Measurements from ENCODE around the gene TDRD6. TPM values are rescaled to one million over a fixed set of nuclear protein-coding genes. Genes with fewer than 3 reads are reported as not detected.

TDRD6 gene
- total RNA-seq, 3 donors from 2014 or later: 0.66 to 2.5 (median 1.1) TPM

GRCh38 chr6:46690141-46690755 is 2.6 kb downstream of the TDRD6 start:
- Histone ChIP-seq H3K27me3 (no peaks in the 10 kb centered on the region), H3K4me3 (no peak overlapping the region), H3K36me3 (no peaks in the 10 kb centered on the region), H3K4me1 (no peaks in the 10 kb centered on the region), H3K27ac (no peak overlapping the region), H3K9me3 (peaks cover 0 to 5% of the 10 kb centered on the region in 2 donors)
- intact Hi-C loops (cut with DNase I; ENCODE audit: low total_unique reads): no loop called here
- TF ChIP-seq POLR2AphosphoS5 (IDR thresholded peaks at IDR 0.05) (no peak), POLR2A (IDR thresholded peaks at IDR 0.05) (no peak)
- TF ChIP-seq, protein P1, sequence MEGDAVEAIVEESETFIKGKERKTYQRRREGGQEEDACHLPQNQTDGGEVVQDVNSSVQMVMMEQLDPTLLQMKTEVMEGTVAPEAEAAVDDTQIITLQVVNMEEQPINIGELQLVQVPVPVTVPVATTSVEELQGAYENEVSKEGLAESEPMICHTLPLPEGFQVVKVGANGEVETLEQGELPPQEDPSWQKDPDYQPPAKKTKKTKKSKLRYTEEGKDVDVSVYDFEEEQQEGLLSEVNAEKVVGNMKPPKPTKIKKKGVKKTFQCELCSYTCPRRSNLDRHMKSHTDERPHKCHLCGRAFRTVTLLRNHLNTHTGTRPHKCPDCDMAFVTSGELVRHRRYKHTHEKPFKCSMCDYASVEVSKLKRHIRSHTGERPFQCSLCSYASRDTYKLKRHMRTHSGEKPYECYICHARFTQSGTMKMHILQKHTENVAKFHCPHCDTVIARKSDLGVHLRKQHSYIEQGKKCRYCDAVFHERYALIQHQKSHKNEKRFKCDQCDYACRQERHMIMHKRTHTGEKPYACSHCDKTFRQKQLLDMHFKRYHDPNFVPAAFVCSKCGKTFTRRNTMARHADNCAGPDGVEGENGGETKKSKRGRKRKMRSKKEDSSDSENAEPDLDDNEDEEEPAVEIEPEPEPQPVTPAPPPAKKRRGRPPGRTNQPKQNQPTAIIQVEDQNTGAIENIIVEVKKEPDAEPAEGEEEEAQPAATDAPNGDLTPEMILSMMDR (IDR thresholded peaks at IDR 0.05): no peak
- DNase-seq (ENCODE audit: low spot score in 2 of 2): no peak

DNA sequence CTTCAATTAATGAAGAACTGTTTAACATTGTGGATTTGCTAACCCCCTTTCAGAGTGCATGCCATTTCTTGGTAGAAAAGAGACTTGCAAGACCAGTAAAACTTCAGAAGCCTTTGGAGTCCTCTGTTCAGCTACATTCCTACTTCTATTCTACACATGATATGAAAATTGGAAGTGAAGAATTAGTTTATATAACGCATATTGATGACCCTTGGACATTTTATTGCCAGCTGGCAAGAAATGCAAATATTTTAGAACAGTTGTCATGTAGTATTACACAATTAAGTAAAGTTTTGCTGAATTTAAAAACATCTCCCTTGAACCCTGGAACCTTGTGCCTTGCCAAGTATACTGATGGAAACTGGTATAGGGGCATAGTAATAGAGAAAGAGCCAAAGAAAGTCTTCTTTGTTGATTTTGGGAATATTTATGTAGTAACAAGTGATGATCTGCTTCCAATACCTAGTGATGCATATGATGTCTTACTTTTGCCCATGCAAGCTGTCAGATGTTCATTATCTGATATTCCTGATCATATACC is 3.3 kb downstream of the TDRD6 start:
- DNase-seq (ENCODE audit: low spot score in 2 of 2): no peak
- TF ChIP-seq, protein P1 (IDR thresholded peaks at IDR 0.05): no peak
- TF ChIP-seq POLR2A (IDR thresholded peaks at IDR 0.05) (no peak), POLR2AphosphoS5 (IDR thresholded peaks at IDR 0.05) (no peak)
- no peaks in the 10 kb centered on the region for H3K36me3 ChIP-seq
- H3K4me3 ChIP-seq: no peak overlapping the region
- intact Hi-C loops (cut with DNase I; ENCODE audit: low total_unique reads): no loop called here
- H3K9me3 ChIP-seq: peaks cover 0 to 5% of the 10 kb centered on the region in 2 donors
- H3K27ac ChIP-seq: no peak overlapping the region
- no peaks in the 10 kb centered on the region for H3K4me1 ChIP-seq
- no peaks in the 10 kb centered on the region for H3K27me3 ChIP-seq

- Histone ChIP-seq H3K27ac (no peak overlapping the region), H3K36me3 (no peaks in the 10 kb centered on the region), H3K4me3 (no peak overlapping the region), H3K9me3 (no peaks in the 10 kb centered on the region), H3K27me3 (no peaks in the 10 kb centered on the region), H3K4me1 (no peaks in the 10 kb centered on the region)
- intact Hi-C loops (cut with DNase I; ENCODE audit: low total_unique reads): no loop called here
- DNase-seq (ENCODE audit: low spot score in 2 of 2): no peak
- TF ChIP-seq POLR2AphosphoS5 (IDR thresholded peaks at IDR 0.05) (no peak), POLR2A (IDR thresholded peaks at IDR 0.05) (no peak)
- TF ChIP-seq, protein P1 (IDR thresholded peaks at IDR 0.05): no peak
Observed at GRCh38 chr6:46699970-46700369, 12.3 kb downstream of the TDRD6 start.

GRCh38 chr6:46704562-46704961 is 16.9 kb downstream of the TDRD6 start:
- Histone ChIP-seq H3K9me3 (no peaks in the 10 kb centered on the region), H3K36me3 (no peaks in the 10 kb centered on the region), H3K27me3 (no peaks in the 10 kb centered on the region), H3K27ac (no peak overlapping the region), H3K4me1 (no peaks in the 10 kb centered on the region), H3K4me3 (no peak overlapping the region)
- intact Hi-C loops (cut with DNase I; ENCODE audit: low total_unique reads): no loop called here
- no peak for DNase-seq (ENCODE audit: low spot score in 2 of 2)
- TF ChIP-seq POLR2AphosphoS5 (IDR thresholded peaks at IDR 0.05) (no peak), POLR2A (IDR thresholded peaks at IDR 0.05) (no peak)
- TF ChIP-seq, protein P1 (IDR thresholded peaks at IDR 0.05): no peak

DNA sequence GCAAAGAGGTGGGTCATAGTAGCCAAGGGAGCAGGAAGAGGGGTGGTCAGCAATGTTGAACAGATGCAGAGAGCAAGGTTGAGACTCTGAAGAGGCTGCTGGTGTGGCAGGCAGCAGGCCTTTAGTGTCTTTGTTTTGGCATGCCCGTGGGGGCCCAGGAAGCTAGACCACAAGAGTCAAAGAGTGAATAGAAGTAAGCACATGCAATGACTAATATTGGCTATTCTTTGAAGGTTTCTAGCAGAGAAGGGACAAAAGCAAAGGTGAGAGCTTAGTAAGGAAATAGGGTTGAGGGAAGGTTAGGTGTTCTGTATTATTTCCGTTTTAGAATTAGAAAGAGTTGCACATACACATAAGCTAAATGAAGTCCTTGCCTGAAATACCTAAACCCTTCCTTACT is 18.8 kb downstream of the TDRD6 start:
- Histone ChIP-seq H3K4me1 (no peaks in the 10 kb centered on the region), H3K27me3 (no peaks in the 10 kb centered on the region), H3K4me3 (no peak overlapping the region), H3K27ac (no peak overlapping the region), H3K9me3 (no peaks in the 10 kb centered on the region), H3K36me3 (no peaks in the 10 kb centered on the region)
- no peak for TF ChIP-seq POLR2A (IDR thresholded peaks at IDR 0.05)
- TF ChIP-seq, protein P1 (IDR thresholded peaks at IDR 0.05): no peak
- TF ChIP-seq POLR2AphosphoS5 (IDR thresholded peaks at IDR 0.05): no peak
- DNase-seq (ENCODE audit: low spot score in 2 of 2): no peak
- intact Hi-C loops (cut with DNase I; ENCODE audit: low total_unique reads): no loop called here

Measured in breast epithelium (tissue), 4 donors.